GM12878 (cell line): ENCODE results near the gene ACOT7. TPM values are rescaled to one million over a fixed set of nuclear protein-coding genes. Genes with fewer than 3 reads are reported as not detected.

Source experiments
- ATAC-seq: fragments of 200-7000 bp; cut with Tn5 transposase; 3 replicates; pipeline ENCODE4 v1.9.1; 2020; ENCODE audit warnings: mild to moderate bottlenecking, moderate library complexity
- BruUV-seq: library from RNA; stranded (reverse); fragments of 400-500 nt; replicated peaks from 2 replicates; lab custom pipeline; 2021; lab: Mats Ljungman, UMichigan
- CTCF ChIA-PET: fragments of 300-600 bp; sonication (Branson Sonifier 250); formaldehyde crosslinking; extraction: SDS; loops from one replicate; lab custom pipeline; 2021; ENCODE audit warnings: inconsistent platforms; lab: Yijun Ruan, JAX
- POLR2A ChIA-PET: fragments of 350-600 bp; formaldehyde crosslinking; extraction: SDS; loops from one replicate; lab custom pipeline; 2021; ENCODE audit warnings: inconsistent platforms; lab: Charles Lee
- RAD21 ChIA-PET: fragments of 300-600 bp; sonication (Branson Sonifier 250); formaldehyde crosslinking; loops from one replicate; lab custom pipeline; 2023; ENCODE audit warnings: antibody characterized with exemption; ENCODE audit not compliant: unreplicated experiment; lab: Charles Lee
- SMC1A ChIA-PET: fragments of 300-600 bp; sonication (Branson Sonifier 250); formaldehyde crosslinking; loops from one replicate; lab custom pipeline; 2023; ENCODE audit not compliant: unreplicated experiment, uncharacterized antibody; lab: Charles Lee
- DNase-seq: peaks from one replicate; pipeline ENCODE4 v3.0.0-alpha.2; 2011; ENCODE audit warnings: low read depth, low spot score
- FAIRE-seq: peaks from 3 replicates; lab custom pipeline; 2011; peaks lifted over from hg19 to GRCh38; lab: Jason Lieb, UNC
- H2AFZ ChIP-seq: 2 replicates; pipeline ENCODE4 v1.6.0; 2011; ENCODE audit warnings: low read depth, low read length, control low read depth; ENCODE audit not compliant: control insufficient read depth
- H3K27ac ChIP-seq: 2 replicates; pipeline ENCODE4 v1.5.1; 2011; ENCODE audit warnings: control low read depth; ENCODE audit not compliant: control insufficient read depth, insufficient read depth
- H3K27me3 ChIP-seq, 2 experiments: replicated peaks in 1 of 2; 2 replicates each; pipeline versions ENCODE4 v1.6.0 to v1.6.1; 2011; ENCODE audit warnings: low read length in 1 of 2; ENCODE audit not compliant: control insufficient read depth in 2 of 2, insufficient read depth in 2 of 2
- H3K36me3 ChIP-seq, 2 experiments: 2 replicates each; pipeline ENCODE4 v1.5.1; 2011; ENCODE audit warnings: low read length in 1 of 2; ENCODE audit not compliant: control insufficient read depth in 2 of 2, insufficient read depth in 2 of 2
- H3K4me1 ChIP-seq: 2 replicates; pipeline ENCODE4 v1.6.1; 2011; ENCODE audit warnings: mild to moderate bottlenecking, low read length, moderate library complexity, mixed read lengths; ENCODE audit not compliant: control insufficient read depth, insufficient read depth
- H3K4me2 ChIP-seq: 2 replicates; pipeline ENCODE4 v1.6.0; 2011; ENCODE audit warnings: control low read depth; ENCODE audit not compliant: control insufficient read depth, insufficient read depth
- H3K4me3 ChIP-seq: fragments of 200-600 bp; sonication (generic); 2 replicates; pipeline ENCODE4 v1.5.1; 2016
- H3K79me2 ChIP-seq: 2 replicates; pipeline ENCODE4 v1.6.0; 2011; ENCODE audit warnings: low read length; ENCODE audit not compliant: control insufficient read depth, insufficient read depth
- H3K9ac ChIP-seq: 2 replicates; pipeline ENCODE4 v1.8.0; 2011; ENCODE audit warnings: low read length, control low read depth, mixed read lengths; ENCODE audit not compliant: control insufficient read depth, insufficient read depth
- H3K9me3 ChIP-seq: replicated peaks from 3 replicates; pipeline ENCODE4 v1.5.1; 2011; ENCODE audit warnings: mild to moderate bottlenecking, low read length; ENCODE audit not compliant: control insufficient read depth, insufficient read depth
- H4K20me1 ChIP-seq: 2 replicates; pipeline ENCODE4 v1.6.0; 2011; ENCODE audit not compliant: control insufficient read depth, insufficient read depth
- BRCA1 ChIP-seq: IDR thresholded peaks from 2 replicates; pipeline ENCODE4 v1.6.1; 2011; ENCODE audit warnings: low read depth, low read length, improper control_type of control experiment
- CTCF ChIP-seq, 3 experiments: IDR thresholded peaks in 2 of 3; conservative IDR thresholded peaks in 1 of 3; 2 replicates each; pipeline ENCODE4 v1.5.1; 2011; ENCODE audit warnings: low read depth in 3 of 3, low read length in 3 of 3, mild to moderate bottlenecking in 3 of 3, control low read depth in 2 of 3, moderate library complexity in 2 of 3, inconsistent platforms in 1 of 3, mixed read lengths in 1 of 3; ENCODE audit not compliant: control insufficient read depth in 2 of 3, insufficient read depth in 1 of 3; ENCODE audit errors: extremely low read depth in 1 of 3
- EZH2 ChIP-seq: IDR thresholded peaks from 2 replicates; pipeline ENCODE4 v1.6.1; 2012; ENCODE audit warnings: low read depth, mild to moderate bottlenecking, control low read depth, inconsistent platforms, low read length, borderline replicate concordance; ENCODE audit not compliant: control insufficient read depth
- GATAD2B ChIP-seq: fragments of 450-650 bp; conservative IDR thresholded peaks from 2 replicates; pipeline ENCODE4 v1.6.1; 2017; ENCODE audit warnings: low read depth, mild to moderate bottlenecking, moderate library complexity
- KDM1A ChIP-seq: fragments of 200-600 bp; sonication (generic); IDR thresholded peaks from 2 replicates; pipeline ENCODE4 v1.6.1; 2016; ENCODE audit warnings: borderline replicate concordance
- MXI1 ChIP-seq: fragments of 150-350 bp; IDR thresholded peaks from 2 replicates; pipeline ENCODE4 v1.6.1; 2011; ENCODE audit warnings: low read depth, mild to moderate bottlenecking, inconsistent platforms, low read length, improper control_type of control experiment
- RCOR1 ChIP-seq: conservative IDR thresholded peaks from 2 replicates; pipeline ENCODE4 v1.6.1; 2012; ENCODE audit warnings: low read depth, low read length, improper control_type of control experiment
- SIN3A ChIP-seq: IDR thresholded peaks from 2 replicates; pipeline ENCODE4 v1.6.1; 2012; ENCODE audit warnings: low read depth, low read length, improper control_type of control experiment
- SMARCA5 ChIP-seq: fragments of 450-650 bp; IDR thresholded peaks from 2 replicates; pipeline ENCODE4 v1.6.1; 2017; ENCODE audit warnings: mild to moderate bottlenecking
- SUZ12 ChIP-seq: fragments of 200-600 bp; sonication (generic); IDR thresholded peaks from one replicate; pipeline ENCODE4 v1.6.1; 2018; ENCODE audit warnings: antibody characterized with exemption, mild to moderate bottlenecking; ENCODE audit not compliant: unreplicated experiment
- TCF7 ChIP-seq: IDR thresholded peaks from 2 replicates; pipeline ENCODE4 v1.6.1; 2014; ENCODE audit warnings: antibody characterized with exemption, borderline replicate concordance
- YY1 ChIP-seq: IDR thresholded peaks from 2 replicates; pipeline ENCODE4 v1.6.1; 2011; ENCODE audit warnings: low read depth, mild to moderate bottlenecking, low read length
- ZNF274 ChIP-seq: IDR thresholded peaks from one replicate; pipeline ENCODE4 v1.8.0; 2011; ENCODE audit not compliant: insufficient read length, insufficient read depth
- WGBS: methylation state at CpG from one replicate; pipeline ENCODE4 v1.1.6; 2016; ENCODE audit warnings: low lambda C conversion rate; ENCODE audit not compliant: insufficient replicate concordance, insufficient coverage; ENCODE audit errors: missing lambda C conversion rate; 5-methylcytosine and 5-hydroxymethylcytosine counted together
- in situ Hi-C: fragments of 300-500 bp; cut with MboI; formaldehyde crosslinking; loops from 9 replicates; pipeline ENCODE4 v1.14.3; 2018; ENCODE audit warnings: mixed read lengths
- intact Hi-C: fragments of 100-400 bp; cut with micrococcal nuclease; formaldehyde crosslinking; loops from one replicate; pipeline ENCODE4 v1.14.2; 2022; ENCODE audit not compliant: unreplicated experiment
- polyA plus RNA-seq, 11 experiments: library from polyadenylated mRNA; depleted of rRNA in 4 of 11; unstranded in 6 of 11; stranded (reverse) in 5 of 11; fragments of >200 nt; fragmentation: Nextera tagmentation in 4 of 11; fragmentation: Illumina TruSeq in 1 of 11; extraction: Ambion mirVana in 4 of 11; extraction: Trizol in 1 of 11; gene quantifications; 1 replicate in 1 of 11; 2 replicates in 10 of 11; pipeline versions ENCODE4 v1.2.1 to v1.2.3, GENCODE V29; 2011 to 2016; ENCODE audit warnings: inconsistent platforms in 2 of 11, missing spikeins in 2 of 11, low read depth in 1 of 11
- total RNA-seq, 4 experiments: library from RNA; depleted of rRNA in 3 of 4; stranded (reverse); fragments of >200 nt in 3 of 4; fragmentation: Illumina TruSeq in 1 of 4; extraction: Trizol in 1 of 4; gene quantifications; 2 replicates each; pipeline versions ENCODE4 v1.2.1 to v1.2.3, GENCODE V29; 2013 to 2021
- TF ChIP-seq, protein P1 (sequence below): fragments of 450-650 bp; IDR thresholded peaks from 2 replicates; pipeline ENCODE4 v1.6.1; 2017; ENCODE audit warnings: mild to moderate bottlenecking, moderate library complexity
- TF ChIP-seq, protein P2 (sequence below): IDR thresholded peaks from 2 replicates; pipeline ENCODE4 v1.6.1; 2011; ENCODE audit warnings: borderline replicate concordance, low read depth, mild to moderate bottlenecking, moderate library complexity, low read length; ENCODE audit not compliant: insufficient read depth, poor library complexity, severe bottlenecking

The ACOT7 gene
- total and polyA plus RNA-seq, 10 of the 15 experiments (the other 5 are each of a cell fraction or from before 2014, with no cell fraction given) = 8.9 to 206 (median 61.2) TPM

- H3K9ac ChIP-seq = no peak overlapping the region
- in situ Hi-C loops = no loop called here
- no peak overlapping the region for H2AFZ ChIP-seq
- peaks cover 21% of the 10 kb centered on the region for H3K79me2 ChIP-seq
- no peak for ATAC-seq
- no peak for DNase-seq
- H3K4me3 ChIP-seq = no peak overlapping the region
- 92% methylated on average over 13 of the region's 13 CpGs for WGBS
- peaks cover 26% of the 10 kb centered on the region for H3K4me1 ChIP-seq
- BruUV-seq = no TSS peak
- intact Hi-C loops = no loop called here
- H3K9me3 ChIP-seq = no peaks in the 10 kb centered on the region
- H3K27me3 ChIP-seq = no peaks in the 10 kb centered on the region
- RAD21 ChIA-PET = interaction anchor here (0.6 to 6.5 kb wide), 3 partner anchors 12 to 48 kb away, joined by 3 to 54 read pairs (median 6); partner anchors contain the start of gene ACOT7
- H3K36me3 ChIP-seq = no peaks in the 10 kb centered on the region; a peak in 1 of 4 replicates
- CTCF ChIA-PET = interaction anchor here (1.1 to 15.2 kb wide), 5 partner anchors 13 to 77 kb away, joined by 3 to 276 read pairs (median 5); partner anchors contain the start of gene ACOT7
- no peaks in the 10 kb centered on the region for H4K20me1 ChIP-seq
- FAIRE-seq = no peak
- no peak overlapping the region; the same call in 1 of the 2 replicates for H3K27ac ChIP-seq
- no peak overlapping the region for H3K4me2 ChIP-seq
- SMC1A ChIA-PET = interaction anchor here (0.9 to 3.1 kb wide), 8 partner anchors 23 to 124 kb away, joined by 3 to 17 read pairs (median 4); partner anchors contain the start of gene ACOT7
- POLR2A ChIA-PET = interaction anchor here (0.7 to 3.2 kb wide), 4 partner anchors 16 to 53 kb away, joined by 3 to 12 read pairs (median 4); partner anchors contain the start of gene ACOT7
- TF ChIP-seq RCOR1 (no peak), ZNF274 (no peak), MXI1 (no peak), SIN3A (no peak), CTCF (IDR thresholded peaks at IDR 0.05 in 2 of 3, conservative IDR thresholded peaks at IDR 0.05 in 1 of 3; ENCODE audit: control insufficient read depth in 2 of 3, extremely low read depth in 1 of 3, insufficient read depth in 1 of 3, low read depth in 3 of 3, low read length in 3 of 3) (no peak), GATAD2B (no peak), YY1 (no peak), SUZ12 (no peak), KDM1A (no peak), SMARCA5 (no peak), EZH2 (no peak), BRCA1 (no peak), TCF7 (no peak)
- TF ChIP-seq, protein P1, sequence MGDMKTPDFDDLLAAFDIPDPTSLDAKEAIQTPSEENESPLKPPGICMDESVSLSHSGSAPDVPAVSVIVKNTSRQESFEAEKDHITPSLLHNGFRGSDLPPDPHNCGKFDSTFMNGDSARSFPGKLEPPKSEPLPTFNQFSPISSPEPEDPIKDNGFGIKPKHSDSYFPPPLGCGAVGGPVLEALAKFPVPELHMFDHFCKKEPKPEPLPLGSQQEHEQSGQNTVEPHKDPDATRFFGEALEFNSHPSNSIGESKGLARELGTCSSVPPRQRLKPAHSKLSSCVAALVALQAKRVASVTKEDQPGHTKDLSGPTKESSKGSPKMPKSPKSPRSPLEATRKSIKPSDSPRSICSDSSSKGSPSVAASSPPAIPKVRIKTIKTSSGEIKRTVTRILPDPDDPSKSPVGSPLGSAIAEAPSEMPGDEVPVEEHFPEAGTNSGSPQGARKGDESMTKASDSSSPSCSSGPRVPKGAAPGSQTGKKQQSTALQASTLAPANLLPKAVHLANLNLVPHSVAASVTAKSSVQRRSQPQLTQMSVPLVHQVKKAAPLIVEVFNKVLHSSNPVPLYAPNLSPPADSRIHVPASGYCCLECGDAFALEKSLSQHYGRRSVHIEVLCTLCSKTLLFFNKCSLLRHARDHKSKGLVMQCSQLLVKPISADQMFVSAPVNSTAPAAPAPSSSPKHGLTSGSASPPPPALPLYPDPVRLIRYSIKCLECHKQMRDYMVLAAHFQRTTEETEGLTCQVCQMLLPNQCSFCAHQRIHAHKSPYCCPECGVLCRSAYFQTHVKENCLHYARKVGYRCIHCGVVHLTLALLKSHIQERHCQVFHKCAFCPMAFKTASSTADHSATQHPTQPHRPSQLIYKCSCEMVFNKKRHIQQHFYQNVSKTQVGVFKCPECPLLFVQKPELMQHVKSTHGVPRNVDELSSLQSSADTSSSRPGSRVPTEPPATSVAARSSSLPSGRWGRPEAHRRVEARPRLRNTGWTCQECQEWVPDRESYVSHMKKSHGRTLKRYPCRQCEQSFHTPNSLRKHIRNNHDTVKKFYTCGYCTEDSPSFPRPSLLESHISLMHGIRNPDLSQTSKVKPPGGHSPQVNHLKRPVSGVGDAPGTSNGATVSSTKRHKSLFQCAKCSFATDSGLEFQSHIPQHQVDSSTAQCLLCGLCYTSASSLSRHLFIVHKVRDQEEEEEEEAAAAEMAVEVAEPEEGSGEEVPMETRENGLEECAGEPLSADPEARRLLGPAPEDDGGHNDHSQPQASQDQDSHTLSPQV = no peak
- TF ChIP-seq, protein P2, sequence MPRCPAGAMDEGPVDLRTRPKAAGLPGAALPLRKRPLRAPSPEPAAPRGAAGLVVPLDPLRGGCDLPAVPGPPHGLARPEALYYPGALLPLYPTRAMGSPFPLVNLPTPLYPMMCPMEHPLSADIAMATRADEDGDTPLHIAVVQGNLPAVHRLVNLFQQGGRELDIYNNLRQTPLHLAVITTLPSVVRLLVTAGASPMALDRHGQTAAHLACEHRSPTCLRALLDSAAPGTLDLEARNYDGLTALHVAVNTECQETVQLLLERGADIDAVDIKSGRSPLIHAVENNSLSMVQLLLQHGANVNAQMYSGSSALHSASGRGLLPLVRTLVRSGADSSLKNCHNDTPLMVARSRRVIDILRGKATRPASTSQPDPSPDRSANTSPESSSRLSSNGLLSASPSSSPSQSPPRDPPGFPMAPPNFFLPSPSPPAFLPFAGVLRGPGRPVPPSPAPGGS = no peak
Measured at GRCh38 chr1:6361124-6361775, 32.3 kb downstream of the ACOT7 start.
